Keratinocyte (primary cell): ENCODE results near the gene CMTM8.

Experiments
- CTCF ChIP-seq, 3 experiments: IDR thresholded peaks in 1 of 3; conservative IDR thresholded peaks in 1 of 3; optimal IDR thresholded peaks in 1 of 3; 2 replicates in 2 of 3; 3 replicates in 1 of 3; pipeline versions ENCODE3 to v1.5.1; 2011; ENCODE audit warnings: low read length in 3 of 3, mild to moderate bottlenecking in 3 of 3, moderate library complexity in 2 of 3, control low read depth in 1 of 3, inconsistent platforms in 1 of 3; ENCODE audit not compliant: insufficient read depth in 2 of 3; ENCODE audit errors: extremely low read depth in 1 of 3
- EZH2 ChIP-seq: IDR thresholded peaks from one replicate; pipeline ENCODE4 v1.6.1; 2012; ENCODE audit warnings: inconsistent platforms, mild to moderate bottlenecking, low read length, moderate library complexity

- TF ChIP-seq CTCF (optimal IDR thresholded peaks at IDR 0.05 in 1 of 3, IDR thresholded peaks at IDR 0.05 in 1 of 3, conservative IDR thresholded peaks at IDR 0.05 in 1 of 3; ENCODE audit: extremely low read depth in 1 of 3, insufficient read depth in 2 of 3, low read length in 3 of 3) (no peak), EZH2 (no peak)
Measured at GRCh38 chr3:32320080-32320479, 81.6 kb downstream of the CMTM8 start.
